Forelimb muscle (tissue), 1 donor: ENCODE results near the gene RALGAPA1. TPM values are rescaled to one million over a fixed set of nuclear protein-coding genes. Genes with fewer than 3 reads are reported as not detected.
"Not testable (repeated sequence)": the region's sequence is repeated elsewhere in the genome, so short reads cannot be mapped to it uniquely, and the experiment has no call there.

Experiments
- DNase-seq: peaks from one replicate; pipeline ENCODE4 v3.0.0-alpha.2; 2013; ENCODE audit warnings: low read depth
- polyA plus RNA-seq: library from polyadenylated mRNA; unstranded; fragments of 120-200 nt; gene quantifications from one replicate; pipeline ENCODE4 v1.2.1, GENCODE V29; 2013; ENCODE audit not compliant: insufficient read length

RALGAPA1 gene
- 24.5 TPM for polyA plus RNA-seq

- peak; percentile 96 for DNase-seq
These were observed at the start of gene RALGAPA1 for GRCh38 chr14:35808638-35809563. TSS of gene RALGAPA1 (minus strand) at chr14:35809295. CDS start at chr14:35808835, 460 bp downstream.

GRCh38 chr14:35858521-35859209 lies 49.6 kb upstream of the RALGAPA1 start:
- DNase-seq = no peak

GRCh38 chr14:35855876-35856481 lies 46.9 kb upstream of the RALGAPA1 start:
- DNase-seq = no peak

- DNase-seq = no peak
These were observed 45.7 kb upstream of the RALGAPA1 start for GRCh38 chr14:35854696-35855270.

- DNase-seq = no peak
These were observed 44.1 kb upstream of the RALGAPA1 start for GRCh38 chr14:35853225-35853624.

GRCh38 chr14:35851823-35852222 lies 42.7 kb upstream of the RALGAPA1 start:
- no peak for DNase-seq

GRCh38 chr14:35849122-35849521 lies 40.0 kb upstream of the RALGAPA1 start:
- no peak for DNase-seq

GRCh38 chr14:35847636-35848035 lies 38.5 kb upstream of the RALGAPA1 start:
- no peak for DNase-seq

- DNase-seq = no peak
These were observed 35.4 kb upstream of the RALGAPA1 start for GRCh38 chr14:35844494-35844893.

- not testable (repeated sequence) for DNase-seq
These were observed 33.1 kb upstream of the RALGAPA1 start for GRCh38 chr14:35842245-35842644.

- not testable (repeated sequence) for DNase-seq
These were observed 32.6 kb upstream of the RALGAPA1 start for GRCh38 chr14:35841704-35842103.

GRCh38 chr14:35835208-35835982 lies 26.3 kb upstream of the RALGAPA1 start:
- no peak for DNase-seq

- DNase-seq = no peak
These were observed 20.4 kb upstream of the RALGAPA1 start for GRCh38 chr14:35829449-35829848.

GRCh38 chr14:35827678-35828472 lies 18.8 kb upstream of the RALGAPA1 start:
- DNase-seq = no peak

- no peak for DNase-seq
These were observed 17.9 kb upstream of the RALGAPA1 start for GRCh38 chr14:35826952-35827416.

GRCh38 chr14:35826218-35826951 lies 17.3 kb upstream of the RALGAPA1 start, which contains the start of gene BRMS1L:
TSS of gene BRMS1L (plus strand) at chr14:35826338. CDS start at chr14:35826517, 179 bp downstream.
- peak; percentile 98 for DNase-seq

- no peak for DNase-seq
These were observed 16.8 kb upstream of the RALGAPA1 start for GRCh38 chr14:35825968-35826217.

GRCh38 chr14:35824446-35825165 lies 15.5 kb upstream of the RALGAPA1 start:
- DNase-seq = not testable (repeated sequence)

- no peak for DNase-seq
These were observed 13.4 kb upstream of the RALGAPA1 start for GRCh38 chr14:35822501-35822900.
